ENCODE measurements around the gene TPST2. TPM values are rescaled to one million over a fixed set of nuclear protein-coding genes. Genes with fewer than 3 reads are reported as not detected.

TPST2 gene
- total RNA-seq, 4 donors from 2014 or later, result 44.5 to 59.4 (median 51.9) TPM

DNA sequence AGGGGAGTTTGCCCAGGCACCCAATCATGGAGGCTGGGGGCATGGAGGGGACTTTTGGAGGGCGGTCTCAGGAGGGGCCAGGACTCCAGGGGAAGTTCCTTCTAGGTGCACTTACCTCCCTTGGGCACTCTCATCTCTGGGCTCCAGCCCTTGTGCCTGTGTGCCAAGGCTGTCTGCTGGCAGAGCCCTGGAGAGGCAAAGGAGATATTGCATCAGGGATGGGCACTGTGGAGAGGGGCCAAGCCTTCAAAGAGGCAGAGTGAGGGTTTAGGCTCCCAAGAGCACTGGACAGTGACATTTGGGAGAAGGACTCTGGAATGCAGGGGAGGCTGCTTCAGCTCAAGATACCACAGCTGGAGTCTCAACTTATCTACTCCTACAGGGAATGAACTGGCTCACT is 45.4 kb downstream of the TPST2 start:
- peaks cover 28% of the 10 kb centered on the region for H3K4me1 ChIP-seq
- H3K36me3 ChIP-seq, result peaks cover 39% of the 10 kb centered on the region
- no peak overlapping the region for H3K27ac ChIP-seq
- H3K27me3 ChIP-seq, result no peaks in the 10 kb centered on the region
- H3K4me3 ChIP-seq, result no peak overlapping the region
- no peaks in the 10 kb centered on the region for H3K9me3 ChIP-seq
- DNase-seq (ENCODE audit: low spot score in 2 of 2), result no peak
- TF ChIP-seq POLR2A (IDR thresholded peaks at IDR 0.05) (no peak), POLR2AphosphoS5 (IDR thresholded peaks at IDR 0.05) (no peak), EP300 (IDR thresholded peaks at IDR 0.05) (no peak)
- TF ChIP-seq, protein P1, sequence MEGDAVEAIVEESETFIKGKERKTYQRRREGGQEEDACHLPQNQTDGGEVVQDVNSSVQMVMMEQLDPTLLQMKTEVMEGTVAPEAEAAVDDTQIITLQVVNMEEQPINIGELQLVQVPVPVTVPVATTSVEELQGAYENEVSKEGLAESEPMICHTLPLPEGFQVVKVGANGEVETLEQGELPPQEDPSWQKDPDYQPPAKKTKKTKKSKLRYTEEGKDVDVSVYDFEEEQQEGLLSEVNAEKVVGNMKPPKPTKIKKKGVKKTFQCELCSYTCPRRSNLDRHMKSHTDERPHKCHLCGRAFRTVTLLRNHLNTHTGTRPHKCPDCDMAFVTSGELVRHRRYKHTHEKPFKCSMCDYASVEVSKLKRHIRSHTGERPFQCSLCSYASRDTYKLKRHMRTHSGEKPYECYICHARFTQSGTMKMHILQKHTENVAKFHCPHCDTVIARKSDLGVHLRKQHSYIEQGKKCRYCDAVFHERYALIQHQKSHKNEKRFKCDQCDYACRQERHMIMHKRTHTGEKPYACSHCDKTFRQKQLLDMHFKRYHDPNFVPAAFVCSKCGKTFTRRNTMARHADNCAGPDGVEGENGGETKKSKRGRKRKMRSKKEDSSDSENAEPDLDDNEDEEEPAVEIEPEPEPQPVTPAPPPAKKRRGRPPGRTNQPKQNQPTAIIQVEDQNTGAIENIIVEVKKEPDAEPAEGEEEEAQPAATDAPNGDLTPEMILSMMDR (IDR thresholded peaks at IDR 0.05), result no peak
- WGBS, result 40% methylated on average over 1 of the region's 1 CpG

GRCh38 chr22:26542831-26543230 is 47.1 kb downstream of the TPST2 start:
- Histone ChIP-seq H3K27ac (no peak overlapping the region), H3K4me1 (peaks cover 16% of the 10 kb centered on the region), H3K9me3 (no peaks in the 10 kb centered on the region), H3K36me3 (peaks cover 47% of the 10 kb centered on the region), H3K4me3 (no peak overlapping the region), H3K27me3 (no peaks in the 10 kb centered on the region)
- no peak for DNase-seq (ENCODE audit: low spot score in 2 of 2)
- 47% methylated on average over 2 of the region's 3 CpGs for WGBS
- TF ChIP-seq, protein P1 (IDR thresholded peaks at IDR 0.05), result no peak
- TF ChIP-seq EP300 (IDR thresholded peaks at IDR 0.05) (no peak), POLR2AphosphoS5 (IDR thresholded peaks at IDR 0.05) (no peak), POLR2A (IDR thresholded peaks at IDR 0.05) (no peak)

DNA sequence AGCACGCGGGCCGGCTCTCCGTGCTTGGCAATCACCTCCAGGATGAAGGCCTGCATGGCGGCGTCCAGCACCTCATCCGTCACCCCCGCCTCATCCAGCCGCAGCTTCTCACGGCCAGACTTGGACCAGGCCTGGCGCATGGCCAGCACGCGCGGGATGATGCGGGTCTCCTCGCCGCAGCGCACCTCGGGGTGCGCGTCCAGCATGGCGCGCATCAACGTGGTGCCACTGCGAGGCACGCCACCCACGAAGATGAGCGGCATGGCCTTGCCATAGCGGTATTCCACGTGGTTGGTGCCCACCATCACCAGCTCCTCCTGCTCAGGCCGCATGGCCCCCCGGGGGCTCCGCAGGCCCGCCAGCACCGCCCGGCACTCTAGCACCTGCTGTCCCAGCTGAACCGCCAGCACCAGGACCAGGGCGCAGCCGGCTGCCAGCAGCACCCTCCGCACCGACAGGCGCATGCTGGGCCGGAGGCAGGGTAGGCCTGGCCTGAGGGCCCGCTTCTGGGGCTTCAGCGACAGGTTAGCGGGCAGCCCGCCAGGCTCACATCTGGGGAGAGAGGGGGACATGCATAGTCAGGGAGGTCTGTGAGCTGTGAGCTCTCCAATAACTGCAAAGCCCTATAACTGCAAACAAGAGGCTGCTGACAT is 48.6 kb downstream of the TPST2 start:
- no peak overlapping the region for H3K27ac ChIP-seq
- H3K27me3 ChIP-seq, result no peaks in the 10 kb centered on the region
- peaks cover 6% of the 10 kb centered on the region for H3K4me1 ChIP-seq
- no peak for TF ChIP-seq EP300 (IDR thresholded peaks at IDR 0.05)
- no peak for TF ChIP-seq POLR2AphosphoS5 (IDR thresholded peaks at IDR 0.05)
- no peak for TF ChIP-seq POLR2A (IDR thresholded peaks at IDR 0.05)
- TF ChIP-seq, protein P1 (IDR thresholded peaks at IDR 0.05), result no peak
- peaks cover 49% of the 10 kb centered on the region for H3K36me3 ChIP-seq
- WGBS, result 70% methylated on average over 2 of the region's 47 CpGs
- H3K9me3 ChIP-seq, result no peaks in the 10 kb centered on the region
- DNase-seq (ENCODE audit: low spot score in 2 of 2), result no peak
- no peak overlapping the region for H3K4me3 ChIP-seq

- TF ChIP-seq POLR2AphosphoS5 (IDR thresholded peaks at IDR 0.05), result no peak
- TF ChIP-seq EP300 (IDR thresholded peaks at IDR 0.05), result no peak
- no peak for TF ChIP-seq POLR2A (IDR thresholded peaks at IDR 0.05)
- TF ChIP-seq, protein P1 (IDR thresholded peaks at IDR 0.05), result no peak
- Histone ChIP-seq H3K4me3 (no peak overlapping the region), H3K27ac (no peak overlapping the region), H3K4me1 (peaks cover 6% of the 10 kb centered on the region), H3K9me3 (no peaks in the 10 kb centered on the region), H3K36me3 (peaks cover 54% of the 10 kb centered on the region), H3K27me3 (no peaks in the 10 kb centered on the region)
- WGBS, result 94% methylated on average over 2 of the region's 2 CpGs
- no peak for DNase-seq (ENCODE audit: low spot score in 2 of 2)
Observed at GRCh38 chr22:26540119-26540518, 49.8 kb downstream of the TPST2 start.

GRCh38 chr22:26536762-26537134 is 53.2 kb downstream of the TPST2 start:
- DNase-seq (ENCODE audit: low spot score in 2 of 2), result no peak
- Histone ChIP-seq H3K9me3 (no peaks in the 10 kb centered on the region), H3K4me1 (peaks cover 15% of the 10 kb centered on the region), H3K36me3 (peaks cover 49% of the 10 kb centered on the region), H3K4me3 (no peak overlapping the region), H3K27ac (no peak overlapping the region), H3K27me3 (no peaks in the 10 kb centered on the region)
- no peak for TF ChIP-seq EP300 (IDR thresholded peaks at IDR 0.05)
- no peak for TF ChIP-seq POLR2AphosphoS5 (IDR thresholded peaks at IDR 0.05)
- TF ChIP-seq, protein P1 (IDR thresholded peaks at IDR 0.05), result no peak
- TF ChIP-seq POLR2A (IDR thresholded peaks at IDR 0.05), result no peak
- WGBS, result 100% methylated on average over 3 of the region's 3 CpGs
